Measurements from ENCODE around the gene GTSF1L. TPM values are rescaled to one million over a fixed set of nuclear protein-coding genes. Genes with fewer than 3 reads are reported as not detected.

The GTSF1L gene
- total and polyA plus RNA-seq, 9 of the 15 experiments (the other 6 are each of a cell fraction or from before 2014, with no cell fraction given) = not detected

GRCh38 chr20:43750774-43751166 is 24.0 kb upstream of the GTSF1L start:
- ChIA-PET POLR2A (no interaction called here), CTCF (ENCODE audit: low intra/inter-chr PET ratio) (interaction anchor here (0.6 to 2.9 kb wide), 2 partner anchors 293 to 330 kb away, joined by 4 to 28 read pairs; partner anchors contain the start of gene SRSF6)
- TF ChIP-seq RHOXF2B (CRISPR knock-in tag; conservative IDR thresholded peaks at IDR 0.05) = no peak
- no peak for FAIRE-seq
- H3K9me3 ChIP-seq (replicated peaks; ENCODE audit: control insufficient read depth, insufficient read depth, low read depth, low read length) = no peaks in the 10 kb centered on the region
- BruUV-seq (replicated peaks) = no TSS peak
- no peak overlapping the region for H2AFZ ChIP-seq (ENCODE audit: low read depth, low read length)
- no peak overlapping the region for H3K9ac ChIP-seq (ENCODE audit: insufficient read depth in 1 of 2, low read depth in 2 of 2, low read length in 2 of 2)
- no peaks in the 10 kb centered on the region for H3K9me1 ChIP-seq (ENCODE audit: control insufficient read depth, insufficient read depth, low read length)
- no peak for ATAC-seq
- in situ Hi-C loops (cut with MboI) = loop anchor here (5.0 kb wide), 1 partner anchor 332 kb away; no protein-coding TSS in a partner anchor
- no peak for DNase-seq (ENCODE audit: extremely low read depth in 1 of 4, low spot score in 3 of 4)
- H3K4me1 ChIP-seq (replicated peaks in 1 of 2; ENCODE audit: control insufficient read depth in 2 of 2, insufficient read depth in 2 of 2, low read length in 2 of 2) = peaks cover 5 to 6% of the 10 kb centered on the region in 2 experiments; a peak in 3 of 5 replicates
- H3K79me2 ChIP-seq (ENCODE audit: control insufficient read depth, insufficient read depth, low read length) = no peaks in the 10 kb centered on the region
- no peak overlapping the region for H3K27ac ChIP-seq (ENCODE audit: extremely low read depth, low read depth, low read length)
- H3K4me2 ChIP-seq (ENCODE audit: insufficient read depth, low read length) = no peak overlapping the region
- no peak overlapping the region for H3K4me3 ChIP-seq
- no peaks in the 10 kb centered on the region for H4K20me1 ChIP-seq (replicated peaks; ENCODE audit: control insufficient read depth, insufficient read depth, low read length)
- no peaks in the 10 kb centered on the region for H3K36me3 ChIP-seq (ENCODE audit: control insufficient read depth, insufficient read depth, low read length)
- peaks cover 9 to 39% of the 10 kb centered on the region in 2 experiments; a peak in 4 of 5 replicates for H3K27me3 ChIP-seq (ENCODE audit: control insufficient read depth in 2 of 2, insufficient read depth in 2 of 2, low read length in 2 of 2)
- intact Hi-C loops (cut with micrococcal nuclease) = loop anchor here (1.0 kb wide), 1 partner anchor 301 kb away; no protein-coding TSS in a partner anchor

GRCh38 chr20:43749734-43750294 is 23.0 kb upstream of the GTSF1L start:
- in situ Hi-C loops (cut with MboI) = loop anchor here (5.0 kb wide), 1 partner anchor 332 kb away; no protein-coding TSS in a partner anchor
- no peaks in the 10 kb centered on the region for H3K9me1 ChIP-seq (ENCODE audit: control insufficient read depth, insufficient read depth, low read length)
- H2AFZ ChIP-seq (ENCODE audit: low read depth, low read length) = no peak overlapping the region
- WGBS (ENCODE audit: insufficient coverage, low coverage, missing lambda C conversion rate) = 9% methylated on average over 23 of the region's 23 CpGs
- H3K4me1 ChIP-seq (replicated peaks in 1 of 2; ENCODE audit: control insufficient read depth in 2 of 2, insufficient read depth in 2 of 2, low read length in 2 of 2) = peaks cover 5 to 6% of the 10 kb centered on the region in 2 experiments; a peak in 3 of 5 replicates
- no TSS peak for BruUV-seq (replicated peaks)
- FAIRE-seq (no peak), DNase-seq (ENCODE audit: extremely low read depth in 1 of 4, low spot score in 3 of 4) (peak; percentile 75 to 86 (median 85)), ATAC-seq (peak; percentile 95)
- no peak overlapping the region for H3K4me3 ChIP-seq
- no peaks in the 10 kb centered on the region for H3K36me3 ChIP-seq (ENCODE audit: control insufficient read depth, insufficient read depth, low read length)
- no peaks in the 10 kb centered on the region for H3K79me2 ChIP-seq (ENCODE audit: control insufficient read depth, insufficient read depth, low read length)
- H3K9ac ChIP-seq (ENCODE audit: insufficient read depth in 1 of 2, low read depth in 2 of 2, low read length in 2 of 2) = no peak overlapping the region
- no peaks in the 10 kb centered on the region for H4K20me1 ChIP-seq (replicated peaks; ENCODE audit: control insufficient read depth, insufficient read depth, low read length)
- H3K27me3 ChIP-seq (ENCODE audit: control insufficient read depth in 2 of 2, insufficient read depth in 2 of 2, low read length in 2 of 2) = peaks cover 9 to 37% of the 10 kb centered on the region in 2 experiments
- POLR2A ChIA-PET = no interaction called here
- no peaks in the 10 kb centered on the region for H3K9me3 ChIP-seq (replicated peaks; ENCODE audit: control insufficient read depth, insufficient read depth, low read depth, low read length)
- H3K27ac ChIP-seq (ENCODE audit: extremely low read depth, low read depth, low read length) = no peak overlapping the region
- no peak overlapping the region; the same call in 1 of the 2 replicates for H3K4me2 ChIP-seq (ENCODE audit: insufficient read depth, low read length)
- intact Hi-C loops (cut with micrococcal nuclease) = loop anchor here (1.0 to 10.0 kb wide), 3 partner anchors 95 to 330 kb away; no protein-coding TSS in a partner anchor
- CTCF ChIA-PET (ENCODE audit: low intra/inter-chr PET ratio) = interaction anchor here (0.6 to 2.9 kb wide), 4 partner anchors 61 to 593 kb away, joined by 3 to 28 read pairs (median 5); no protein-coding TSS in a partner anchor
- TF ChIP-seq KLF10 (CRISPR knock-in tag; IDR thresholded peaks at IDR 0.05) (no peak), PATZ1 (CRISPR knock-in tag; IDR thresholded peaks at IDR 0.05; ENCODE audit: borderline replicate concordance) (no peak), ZBED1 (IDR thresholded peaks at IDR 0.05) (no peak), CBFA2T3 (IDR thresholded peaks at IDR 0.05) (no peak), CCAR2 (IDR thresholded peaks at IDR 0.05; ENCODE audit: low read depth, low read length) (no peak), SRSF1 (IDR thresholded peaks at IDR 0.05; ENCODE audit: low read depth, low read length) (no peak), AFF4 (CRISPR knock-in tag; IDR thresholded peaks at IDR 0.05) (no peak), NFIC (IDR thresholded peaks at IDR 0.05) (no peak), PCBP1 (IDR thresholded peaks at IDR 0.05; ENCODE audit: low read depth, low read length, poor library complexity, severe bottlenecking) (no peak)
